HUES48 (cell line): ENCODE measurements around the gene TFEC.
A peak's percentile ranks its signal among the peaks of the same experiment; 100 is the strongest.
"Not testable (repeated sequence)": the region's sequence is repeated elsewhere in the genome, so short reads cannot be mapped to it uniquely, and the experiment has no call there.

ENCODE experiments used
- H3K27ac ChIP-seq: one replicate; pipeline ENCODE4 v1.7.0; 2013; ENCODE audit warnings: low read depth, low read length, inconsistent platforms
- H3K27me3 ChIP-seq: 2 replicates; pipeline ENCODE4 v1.6.1; 2013; ENCODE audit warnings: mild to moderate bottlenecking, low read length; ENCODE audit not compliant: control insufficient read depth, insufficient read depth
- H3K36me3 ChIP-seq: 2 replicates; pipeline ENCODE4 v1.6.1; 2013; ENCODE audit warnings: low read length; ENCODE audit not compliant: control insufficient read depth, insufficient read depth
- H3K4me1 ChIP-seq: 2 replicates; pipeline ENCODE4 v1.6.1; 2013; ENCODE audit warnings: mild to moderate bottlenecking, low read length; ENCODE audit not compliant: control insufficient read depth, insufficient read depth
- H3K4me3 ChIP-seq: 2 replicates; pipeline ENCODE4 v1.5.1; 2013; ENCODE audit warnings: mild to moderate bottlenecking, low read depth, low read length
- H3K9ac ChIP-seq: 2 replicates; pipeline ENCODE4 v1.6.1; 2013; ENCODE audit warnings: mild to moderate bottlenecking, low read depth, low read length, moderate library complexity
- H3K9me3 ChIP-seq: 2 replicates; pipeline ENCODE4 v1.6.1; 2013; ENCODE audit warnings: low read length; ENCODE audit not compliant: control insufficient read depth, insufficient read depth

TFEC gene

GRCh38 chr7:116030651-116031276 is at the start of gene TFEC:
Gene TFEC, minus strand, starts transcription at chr7:116030763. Its CDS starts 46,322 bp downstream, at chr7:115984441.
- H3K27me3 ChIP-seq = no peaks in the 10 kb centered on the region
- peak within 1 kb of the TSS; percentile 18; the same call in 1 of the 2 replicates for H3K9ac ChIP-seq
- no peaks in the 10 kb centered on the region for H3K9me3 ChIP-seq
- H3K4me3 ChIP-seq = no peak within 1 kb of the TSS
- 0 out of 2 replicates have a peak, but pooled peaks cover 5% of the 10 kb centered on the region for H3K4me1 ChIP-seq
- H3K36me3 ChIP-seq = no peaks in the 10 kb centered on the region
- no peak within 1 kb of the TSS for H3K27ac ChIP-seq

- Histone ChIP-seq H3K27me3 (no peaks in the 10 kb centered on the region), H3K27ac (no peak overlapping the region), H3K36me3 (no peaks in the 10 kb centered on the region), H3K4me1 (no peaks in the 10 kb centered on the region), H3K9me3 (no peaks in the 10 kb centered on the region), H3K9ac (no peak overlapping the region), H3K4me3 (no peak overlapping the region)
Measured at GRCh38 chr7:116075351-116076145, 45.0 kb upstream of the TFEC start.

GRCh38 chr7:116071629-116072028 is 41.1 kb upstream of the TFEC start:
- Histone ChIP-seq H3K36me3 (no peaks in the 10 kb centered on the region), H3K4me1 (no peaks in the 10 kb centered on the region), H3K9ac (no peak overlapping the region), H3K27ac (no peak overlapping the region), H3K4me3 (no peak overlapping the region), H3K27me3 (no peaks in the 10 kb centered on the region), H3K9me3 (no peaks in the 10 kb centered on the region)

GRCh38 chr7:116064179-116064578 is 33.6 kb upstream of the TFEC start:
- no peaks in the 10 kb centered on the region for H3K4me1 ChIP-seq
- H3K9me3 ChIP-seq = 0 out of 2 replicates have a peak, but pooled peaks cover 2% of the 10 kb centered on the region
- no peak overlapping the region for H3K4me3 ChIP-seq
- H3K36me3 ChIP-seq = no peaks in the 10 kb centered on the region
- no peak overlapping the region for H3K27ac ChIP-seq
- H3K27me3 ChIP-seq = no peaks in the 10 kb centered on the region
- H3K9ac ChIP-seq = no peak overlapping the region

- Histone ChIP-seq H3K9me3 (0 out of 2 replicates have a peak, but pooled peaks cover 2% of the 10 kb centered on the region), H3K27me3 (no peaks in the 10 kb centered on the region), H3K36me3 (no peaks in the 10 kb centered on the region), H3K4me3 (no peak overlapping the region), H3K4me1 (no peaks in the 10 kb centered on the region), H3K27ac (no peak overlapping the region), H3K9ac (no peak overlapping the region)
Measured at GRCh38 chr7:116062666-116063065, 32.1 kb upstream of the TFEC start.

- Histone ChIP-seq H3K27me3 (no peaks in the 10 kb centered on the region), H3K9me3 (peaks cover 3% of the 10 kb centered on the region; the same call in 1 of the 2 replicates), H3K9ac (no peak overlapping the region), H3K4me1 (no peaks in the 10 kb centered on the region), H3K36me3 (no peaks in the 10 kb centered on the region), H3K4me3 (no peak overlapping the region), H3K27ac (no peak overlapping the region)
Measured at GRCh38 chr7:116052006-116052405, 21.4 kb upstream of the TFEC start.

- H3K4me1 ChIP-seq = not testable (repeated sequence)
Measured at GRCh38 chr7:116047261-116047660, 16.7 kb upstream of the TFEC start.

GRCh38 chr7:116045532-116045931 is 15.0 kb upstream of the TFEC start:
- Histone ChIP-seq H3K27me3 (no peaks in the 10 kb centered on the region), H3K36me3 (no peaks in the 10 kb centered on the region), H3K9ac (no peak overlapping the region), H3K9me3 (peaks cover 9% of the 10 kb centered on the region; the same call in 1 of the 2 replicates), H3K4me1 (no peaks in the 10 kb centered on the region), H3K4me3 (no peak overlapping the region), H3K27ac (no peak overlapping the region)

More at GRCh38 chr7:116047261-116047660, 16.7 kb upstream of the TFEC start:
- H3K27ac ChIP-seq, H3K9ac ChIP-seq, H3K36me3 ChIP-seq, H3K27me3 ChIP-seq, H3K9me3 ChIP-seq, H3K4me3 ChIP-seq: not testable (repeated sequence)

- Histone ChIP-seq H3K27me3 (no peaks in the 10 kb centered on the region), H3K4me1 (no peaks in the 10 kb centered on the region), H3K36me3 (no peaks in the 10 kb centered on the region), H3K9ac (no peak overlapping the region), H3K27ac (no peak overlapping the region), H3K4me3 (no peak overlapping the region), H3K9me3 (0 out of 2 replicates have a peak, but pooled peaks cover 3% of the 10 kb centered on the region)
Measured at GRCh38 chr7:116041615-116042014, 11.1 kb upstream of the TFEC start.

GRCh38 chr7:116037401-116037800 is 6.8 kb upstream of the TFEC start:
- Histone ChIP-seq H3K4me1 (no peaks in the 10 kb centered on the region), H3K4me3 (no peak overlapping the region), H3K9ac (no peak overlapping the region), H3K27ac (no peak overlapping the region), H3K27me3 (no peaks in the 10 kb centered on the region), H3K9me3 (no peaks in the 10 kb centered on the region), H3K36me3 (no peaks in the 10 kb centered on the region)

GRCh38 chr7:116034411-116034810 is 3.8 kb upstream of the TFEC start:
- Histone ChIP-seq H3K36me3 (no peaks in the 10 kb centered on the region), H3K4me3 (no peak overlapping the region)

More at GRCh38 chr7:116034411-116034810, 3.8 kb upstream of the TFEC start:
- H3K27me3 ChIP-seq = no peaks in the 10 kb centered on the region
- no peaks in the 10 kb centered on the region for H3K9me3 ChIP-seq
- H3K9ac ChIP-seq = no peak overlapping the region
- H3K4me1 ChIP-seq = 0 out of 2 replicates have a peak, but pooled peaks cover 5% of the 10 kb centered on the region
- H3K27ac ChIP-seq = no peak overlapping the region
